Esophagus mucosa (tissue), 1 donor: ENCODE measurements around the gene FKBP2. TPM values are rescaled to one million over a fixed set of nuclear protein-coding genes. Genes with fewer than 3 reads are reported as not detected.

Experiments
- ATAC-seq: fragments of 200-7000 bp; cut with Tn5 transposase; one replicate; pipeline ENCODE4 v1.9.1; 2020
- total RNA-seq: library from RNA; stranded (reverse); gene quantifications from one replicate; pipeline ENCODE4 v1.2.4, GENCODE V29; 2023
- donor health status: DM: yes; HTN: yes; CAD: no.

Gene FKBP2
- total RNA-seq, 1 donor from 2014 or later: 40.7 TPM

DNA sequence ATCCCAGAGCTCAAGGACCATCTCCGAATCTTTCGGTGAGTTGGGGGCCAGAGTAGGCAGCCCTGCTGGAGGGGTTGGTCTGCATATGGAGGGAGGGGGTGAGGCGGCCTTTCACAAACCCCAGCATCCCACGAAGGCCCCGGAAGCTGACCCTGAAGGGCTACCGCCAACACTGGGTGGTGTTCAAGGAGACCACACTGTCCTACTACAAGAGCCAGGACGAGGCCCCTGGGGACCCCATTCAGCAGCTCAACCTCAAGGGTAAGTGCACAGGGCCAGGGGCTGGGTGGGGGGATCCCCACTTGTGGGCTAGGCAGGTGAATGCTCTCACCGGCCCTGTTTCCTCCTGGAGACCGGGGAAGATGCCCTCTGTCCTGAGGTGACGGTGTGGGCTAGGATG, 21.1 kb upstream of the FKBP2 start:
- no peak for ATAC-seq

DNA sequence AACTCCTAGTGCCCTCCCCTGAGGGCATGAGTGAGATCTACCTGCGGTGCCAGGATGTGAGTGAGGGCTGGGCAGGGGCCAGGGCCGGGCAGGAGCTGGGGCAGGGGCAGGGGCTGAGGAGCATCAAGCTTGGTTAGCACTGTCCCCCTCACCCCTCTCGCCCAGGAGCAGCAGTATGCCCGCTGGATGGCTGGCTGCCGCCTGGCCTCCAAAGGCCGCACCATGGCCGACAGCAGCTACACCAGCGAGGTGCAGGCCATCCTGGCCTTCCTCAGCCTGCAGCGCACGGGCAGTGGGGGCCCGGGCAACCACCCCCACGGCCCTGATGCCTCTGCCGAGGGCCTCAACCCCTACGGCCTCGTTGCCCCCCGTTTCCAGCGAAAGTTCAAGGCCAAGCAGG, 20.6 kb upstream of the FKBP2 start:
- ATAC-seq: no peak

- ATAC-seq: no peak
Measured at GRCh38 chr11:64220798-64221197, 20.1 kb upstream of the FKBP2 start.

- no peak for ATAC-seq
Measured at GRCh38 chr11:64222651-64223000, 18.3 kb upstream of the FKBP2 start.

GRCh38 chr11:64223001-64223651, 17.8 kb upstream of the FKBP2 start:
- ATAC-seq: no peak

GRCh38 chr11:64224151-64224890, 16.6 kb upstream of the FKBP2 start:
- no peak for ATAC-seq

GRCh38 chr11:64224891-64225607, 15.8 kb upstream of the FKBP2 start:
- ATAC-seq: peak; percentile 0

DNA sequence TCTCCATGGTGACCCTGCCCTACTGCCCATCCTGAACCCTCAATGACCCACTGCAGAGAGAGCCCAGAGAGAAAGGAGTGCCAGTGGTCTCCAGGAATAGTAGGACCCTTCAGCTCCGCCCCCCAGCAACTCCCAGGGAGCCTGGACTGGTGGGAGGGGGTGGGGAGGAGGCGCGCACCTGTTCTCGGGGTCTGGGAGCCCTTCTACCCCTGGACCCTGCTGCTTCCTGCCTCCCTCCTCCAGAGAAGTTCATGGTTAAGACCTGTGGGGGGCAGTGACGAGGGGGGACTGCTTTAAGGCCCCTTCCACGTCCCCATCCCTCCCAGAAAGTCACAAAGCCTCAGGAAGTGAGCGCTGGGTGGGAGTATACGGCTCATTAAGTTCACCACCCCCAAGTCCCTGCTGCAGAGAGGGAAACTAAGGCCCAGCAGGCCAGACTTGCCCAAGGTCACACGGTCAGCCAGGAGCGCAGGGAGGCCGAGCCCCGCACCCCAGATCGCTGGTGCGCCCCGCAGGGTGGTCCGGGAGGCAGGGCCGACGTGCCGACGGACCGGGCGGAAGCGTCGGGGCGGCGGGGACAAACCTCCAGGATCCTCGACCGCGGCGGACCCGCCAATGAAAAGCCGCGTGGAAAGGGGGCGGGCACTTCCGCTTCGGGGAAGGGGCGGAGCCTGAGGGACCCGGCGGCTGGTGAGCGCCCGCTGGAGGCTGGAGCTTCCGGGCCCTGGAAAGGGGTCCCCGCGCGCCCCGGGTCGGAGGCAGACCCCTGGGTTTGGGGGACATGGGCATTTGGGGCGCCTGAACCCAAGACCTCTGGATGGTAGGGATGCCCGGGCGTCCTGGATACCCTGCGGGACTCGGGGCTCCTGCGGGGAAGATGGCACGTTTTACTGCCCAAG, 15.0 kb upstream of the FKBP2 start, which contains the start of the genes NUDT22 and TRPT1:
NUDT22 (plus strand) TSS at position 667 of the 899 bp plus-strand sequence. CDS start 379 bp downstream, outside the sequence.
TRPT1 (minus strand) TSS at position 579 of the 899 bp plus-strand sequence; CDS start at position 253, 326 bp downstream.
- peak; percentile 74 for ATAC-seq

DNA sequence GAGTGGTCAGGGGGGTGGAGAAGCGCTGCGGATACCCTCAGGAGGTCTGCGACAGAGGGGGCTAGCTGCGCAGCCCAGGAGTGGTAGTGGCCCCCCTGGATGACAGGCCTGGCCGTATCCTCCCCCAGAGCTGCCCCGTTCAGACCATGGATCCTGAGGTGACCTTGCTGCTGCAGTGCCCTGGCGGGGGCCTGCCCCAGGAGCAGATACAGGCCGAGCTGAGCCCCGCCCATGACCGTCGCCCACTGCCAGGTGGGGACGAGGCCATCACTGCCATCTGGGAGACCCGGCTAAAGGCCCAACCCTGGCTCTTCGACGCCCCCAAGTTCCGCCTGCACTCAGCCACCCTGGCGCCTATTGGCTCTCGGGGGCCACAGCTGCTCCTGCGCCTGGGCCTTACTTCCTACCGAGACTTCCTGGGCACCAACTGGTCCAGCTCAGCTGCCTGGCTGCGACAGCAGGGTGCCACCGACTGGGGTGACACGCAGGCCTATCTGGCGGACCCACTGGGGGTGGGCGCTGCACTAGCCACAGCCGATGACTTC, 14.3 kb upstream of the FKBP2 start:
- ATAC-seq: peak; percentile 26

DNA sequence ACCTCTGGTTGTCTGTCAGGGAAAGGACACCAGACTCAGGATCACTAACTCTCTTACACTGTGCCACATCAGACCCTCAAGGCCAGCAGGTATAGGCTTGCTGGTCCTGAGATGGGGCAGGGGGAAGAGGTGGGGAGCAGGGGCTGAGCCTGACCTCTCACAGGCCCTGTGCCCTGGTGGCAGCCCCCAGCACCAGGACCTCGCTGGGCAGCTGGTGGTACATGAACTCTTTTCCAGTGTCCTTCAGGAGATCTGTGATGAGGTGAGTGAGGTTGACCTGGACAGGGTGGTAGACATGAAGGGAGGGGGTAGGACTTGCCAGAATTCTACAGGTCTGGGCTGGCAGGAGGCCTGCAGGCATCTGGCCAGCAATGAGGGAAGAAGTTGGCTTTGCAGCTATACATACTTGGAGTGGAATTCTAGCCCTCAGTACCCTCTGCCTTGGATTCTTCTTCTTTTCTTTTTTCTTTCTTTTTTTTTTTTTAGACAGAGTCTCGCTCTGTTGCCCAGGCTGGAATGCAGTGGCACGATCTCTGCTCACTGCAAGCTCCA, 13.4 kb upstream of the FKBP2 start:
- no peak for ATAC-seq

DNA sequence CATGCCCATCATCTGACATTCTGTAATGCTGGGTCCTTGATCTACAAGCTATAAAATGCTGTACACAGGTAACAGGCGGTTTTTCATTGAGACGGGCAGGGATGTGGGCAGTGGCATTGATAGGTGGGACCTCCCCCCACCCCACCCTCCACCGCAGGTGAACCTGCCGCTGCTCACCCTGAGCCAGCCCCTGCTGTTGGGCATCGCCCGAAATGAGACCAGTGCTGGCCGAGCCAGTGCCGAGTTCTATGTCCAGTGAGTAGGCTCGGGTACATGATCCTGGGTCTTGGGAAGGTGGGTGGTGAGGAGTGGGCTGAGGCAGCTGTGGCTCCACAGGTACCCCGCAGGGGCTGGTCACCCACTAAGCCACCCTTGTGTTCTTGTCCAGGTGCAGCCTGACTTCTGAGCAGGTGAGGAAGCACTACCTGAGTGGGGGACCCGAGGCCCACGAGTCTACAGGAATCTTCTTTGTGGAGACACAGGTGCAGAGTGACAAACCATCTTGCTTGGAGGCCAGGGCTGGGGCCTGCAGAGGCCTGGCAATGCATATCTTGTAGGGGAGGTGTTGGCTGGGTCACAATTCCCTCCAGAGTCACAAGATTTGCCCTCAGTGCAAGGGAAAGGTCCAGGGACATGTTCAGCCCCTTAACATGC, 11.7 kb upstream of the FKBP2 start:
- no peak for ATAC-seq

DNA sequence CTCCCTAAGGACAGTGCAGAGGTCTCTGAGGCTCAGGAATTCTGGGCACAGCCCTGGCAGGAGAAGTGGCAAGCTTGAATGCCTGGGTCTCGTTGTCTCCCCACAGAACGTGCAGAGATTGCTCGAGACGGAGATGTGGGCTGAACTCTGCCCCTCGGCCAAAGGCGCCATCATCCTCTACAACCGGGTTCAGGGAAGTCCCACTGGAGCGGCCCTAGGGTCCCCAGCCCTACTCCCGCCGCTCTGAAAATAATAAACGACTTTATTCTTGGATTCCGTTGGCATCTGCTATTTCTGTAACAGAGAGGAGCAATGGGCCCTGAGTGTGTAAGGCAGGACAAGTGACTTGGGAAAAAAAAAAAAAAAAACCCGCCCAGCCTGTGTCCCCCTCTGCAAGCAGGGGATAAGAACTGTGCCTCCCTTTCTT, 11.1 kb upstream of the FKBP2 start:
- ATAC-seq: no peak

GRCh38 chr11:64230171-64230984, 10.5 kb upstream of the FKBP2 start, which contains the start of gene DNAJC4:
Gene DNAJC4 (plus strand): TSS chr11:64230548. CDS start chr11:64230855, 307 bp downstream.
- peak; percentile 49 for ATAC-seq

GRCh38 chr11:64230985-64231365, 9.9 kb upstream of the FKBP2 start:
- ATAC-seq: no peak

- ATAC-seq: no peak
Measured at GRCh38 chr11:64231546-64231945, 9.3 kb upstream of the FKBP2 start.

DNA sequence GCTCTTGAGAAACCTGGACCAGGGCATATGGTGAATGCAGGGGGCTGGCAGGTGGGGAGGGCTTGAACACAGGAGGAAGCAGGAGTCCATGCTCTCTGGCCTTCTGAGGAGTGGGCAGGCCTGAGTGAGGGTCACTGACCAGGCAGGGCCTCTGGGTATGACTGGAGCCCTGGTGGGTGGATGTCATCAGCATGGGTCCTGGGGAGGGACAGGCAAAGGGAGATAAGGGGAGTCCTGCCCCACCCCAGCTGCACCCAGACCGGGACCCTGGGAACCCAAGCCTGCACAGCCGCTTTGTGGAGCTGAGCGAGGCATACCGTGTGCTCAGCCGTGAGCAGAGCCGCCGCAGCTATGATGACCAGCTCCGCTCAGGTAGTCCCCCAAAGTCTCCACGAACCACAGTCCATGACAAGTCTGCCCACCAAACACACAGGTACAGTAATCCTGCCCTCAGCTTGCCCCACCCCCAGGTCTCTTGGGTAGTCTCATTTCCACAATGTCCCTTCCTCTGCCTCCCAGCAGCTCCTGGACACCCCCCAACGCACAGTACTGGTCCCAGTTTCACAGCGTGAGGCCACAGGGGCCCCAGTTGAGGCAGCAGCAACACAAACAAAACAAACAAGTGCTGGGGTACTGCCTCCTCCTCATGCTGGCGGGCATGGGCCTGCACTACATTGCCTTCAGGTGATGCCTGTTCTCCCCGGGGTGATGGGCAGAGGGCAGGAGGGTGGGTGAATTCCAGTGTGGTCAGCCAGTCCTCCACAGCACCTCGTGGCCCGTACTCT, 8.5 kb upstream of the FKBP2 start:
- ATAC-seq: no peak

- ATAC-seq: no peak
Measured at GRCh38 chr11:64232967-64233315, 8.0 kb upstream of the FKBP2 start.

- peak; percentile 35 for ATAC-seq
Measured at GRCh38 chr11:64233913-64234586, 6.8 kb upstream of the FKBP2 start, which contains the start of gene VEGFB. Gene VEGFB (plus strand): TSS chr11:64234584. CDS start chr11:64234834, 250 bp downstream.
